Left lobe of liver (tissue), 1 donor: ENCODE measurements around the gene KPNA3. TPM values are rescaled to one million over a fixed set of nuclear protein-coding genes. Genes with fewer than 3 reads are reported as not detected.

Experiments used
- total RNA-seq: library from RNA; stranded (reverse); gene quantifications from one replicate; pipeline ENCODE4 v1.2.1, GENCODE V29; 2021
- donor health status: DM: no; HTN: yes; CAD: no.

KPNA3 gene
- total RNA-seq, 1 donor from 2014 or later: 14.8 TPM

Other genes with a start within 250 kb of the KPNA3 start
- 7.2 TPM for gene RCBTB1, start 207.1 kb downstream of the KPNA3 start, total RNA-seq
- 0.23 TPM for gene ARL11, start 164.2 kb downstream of the KPNA3 start, total RNA-seq
- 62.5 TPM for gene EBPL, start 101.2 kb downstream of the KPNA3 start, total RNA-seq
- gene SPRYD7, start 143.7 kb upstream of the KPNA3 start, total RNA-seq: 3.9 TPM
- 5.9 TPM for gene TRIM13, start 204.4 kb upstream of the KPNA3 start, total RNA-seq
- not detected for gene KCNRG, start 222.8 kb upstream of the KPNA3 start, total RNA-seq